ENCODE data around the gene DDX1.

GRCh38 chr2:15619076-15619475, 27.4 kb downstream of the DDX1 start:
- TF ChIP-seq CTCF (IDR thresholded peaks at IDR 0.05) (no peak), POLR2A (IDR thresholded peaks at IDR 0.05) (no peak)

Measured in breast epithelium (tissue), 3 donors.